H9 (cell line): ENCODE data around the gene VPS51. TPM values are rescaled to one million over a fixed set of nuclear protein-coding genes. Genes with fewer than 3 reads are reported as not detected.

Source experiments
- DNase-seq: peaks from one replicate; pipeline ENCODE4 v3.0.0-alpha.2; 2017
- H2AFZ ChIP-seq: one replicate; pipeline ENCODE4 v1.6.1; 2013; ENCODE audit warnings: mild to moderate bottlenecking, low read length, control low read depth, moderate library complexity
- H2AK5ac ChIP-seq: 2 replicates; pipeline ENCODE4 v1.6.1; 2013; ENCODE audit warnings: low read length, control low read depth, mixed read lengths; ENCODE audit not compliant: insufficient read length
- H2BK120ac ChIP-seq: one replicate; pipeline ENCODE4 v1.6.1; 2013; ENCODE audit warnings: low read depth, mild to moderate bottlenecking, low read length, control low read depth, inconsistent platforms; ENCODE audit not compliant: poor library complexity, severe bottlenecking
- H2BK12ac ChIP-seq: 2 replicates; pipeline ENCODE4 v1.6.1; 2013; ENCODE audit warnings: low read length, control low read depth, mixed read lengths, low read depth; ENCODE audit not compliant: insufficient read length
- H2BK15ac ChIP-seq: 2 replicates; pipeline ENCODE4 v1.6.1; 2013; ENCODE audit warnings: low read depth, low read length, control low read depth
- H2BK20ac ChIP-seq: one replicate; pipeline ENCODE4 v1.6.1; 2013; ENCODE audit warnings: low read depth, mild to moderate bottlenecking, low read length, control low read depth, inconsistent platforms; ENCODE audit not compliant: poor library complexity, severe bottlenecking
- H2BK5ac ChIP-seq: 2 replicates; pipeline ENCODE4 v1.6.1; 2013; ENCODE audit warnings: low read length, control low read depth, mixed read lengths; ENCODE audit not compliant: insufficient read length
- H3K14ac ChIP-seq: 2 replicates; pipeline ENCODE4 v1.6.1; 2013; ENCODE audit warnings: low read length, control low read depth; ENCODE audit not compliant: insufficient read depth
- H3K18ac ChIP-seq: 2 replicates; pipeline ENCODE4 v1.6.1; 2013; ENCODE audit warnings: low read depth, mild to moderate bottlenecking, mixed read lengths, low read length, control low read depth; ENCODE audit not compliant: insufficient read length
- H3K23ac ChIP-seq: 2 replicates; pipeline ENCODE4 v1.6.1; 2013; ENCODE audit warnings: low read length, control low read depth, mixed read lengths, low read depth; ENCODE audit not compliant: insufficient read length
- H3K23me2 ChIP-seq: 2 replicates; pipeline ENCODE4 v1.6.1; 2013; ENCODE audit warnings: low read depth, mild to moderate bottlenecking, mixed read lengths, low read length, control low read depth; ENCODE audit not compliant: insufficient read length, poor library complexity, severe bottlenecking
- H3K27ac ChIP-seq: 2 replicates; pipeline ENCODE4 v1.5.1; 2013; ENCODE audit warnings: low read length, control low read depth, mixed read lengths, low read depth; ENCODE audit not compliant: insufficient read length
- H3K27me3 ChIP-seq: 2 replicates; pipeline ENCODE4 v1.6.1; 2013; ENCODE audit warnings: low read length, control low read depth, inconsistent platforms; ENCODE audit not compliant: insufficient read depth
- H3K4ac ChIP-seq: 2 replicates; pipeline ENCODE4 v1.6.1; 2013; ENCODE audit warnings: low read depth, mild to moderate bottlenecking, control low read depth, inconsistent platforms, low read length, moderate library complexity
- H3K4me1 ChIP-seq: 2 replicates; pipeline ENCODE4 v1.6.1; 2013; ENCODE audit warnings: low read length, control low read depth, inconsistent platforms; ENCODE audit not compliant: insufficient read depth
- H3K4me2 ChIP-seq: 2 replicates; pipeline ENCODE4 v1.6.1; 2013; ENCODE audit warnings: low read length, control low read depth, mixed read lengths; ENCODE audit not compliant: insufficient read length, insufficient read depth
- H3K56ac ChIP-seq: 2 replicates; pipeline ENCODE4 v1.6.1; 2013; ENCODE audit warnings: low read depth, mild to moderate bottlenecking, mixed read lengths, low read length, control low read depth; ENCODE audit not compliant: insufficient read length
- H3K79me1 ChIP-seq: 2 replicates; pipeline ENCODE4 v1.6.1; 2013; ENCODE audit warnings: low read depth, mild to moderate bottlenecking, moderate library complexity, low read length, control low read depth, inconsistent platforms; ENCODE audit not compliant: insufficient read depth, poor library complexity, severe bottlenecking
- H3K79me2 ChIP-seq: 2 replicates; pipeline ENCODE4 v1.6.1; 2013; ENCODE audit warnings: low read length, control low read depth, inconsistent platforms; ENCODE audit not compliant: insufficient read depth
- H3K9ac ChIP-seq: 2 replicates; pipeline ENCODE4 v1.6.1; 2013; ENCODE audit warnings: low read length, control low read depth, mixed read lengths; ENCODE audit not compliant: insufficient read length; ENCODE audit errors: extremely low read depth
- H3K9me3 ChIP-seq: one replicate; pipeline ENCODE4 v1.6.1; 2013; ENCODE audit warnings: low read depth, low read length, inconsistent platforms; ENCODE audit not compliant: control insufficient read depth
- H3T11ph ChIP-seq: one replicate; pipeline ENCODE4 v1.6.1; 2013; ENCODE audit warnings: mild to moderate bottlenecking, low read length, control low read depth, inconsistent platforms
- H4K20me1 ChIP-seq: one replicate; pipeline ENCODE4 v1.6.1; 2013; ENCODE audit not compliant: control insufficient read depth, insufficient read length, insufficient read depth
- H4K5ac ChIP-seq: 2 replicates; pipeline ENCODE4 v1.6.1; 2013; ENCODE audit warnings: low read depth, mild to moderate bottlenecking, mixed read lengths, low read length, control low read depth; ENCODE audit not compliant: insufficient read length
- H4K8ac ChIP-seq: replicated peaks from 2 replicates; pipeline ENCODE4 v1.6.1; 2013; ENCODE audit warnings: low read length, control low read depth, mixed read lengths, low read depth; ENCODE audit not compliant: insufficient read length
- H4K91ac ChIP-seq: 2 replicates; pipeline ENCODE4 v1.6.1; 2013; ENCODE audit warnings: low read depth, mild to moderate bottlenecking, moderate library complexity, mixed read lengths, low read length, control low read depth; ENCODE audit not compliant: insufficient read length
- H3K27ac Mint-ChIP-seq, 3 experiments: 2 replicates in 2 of 3; 3 replicates in 1 of 3; pipeline ENCODE4 v1.8.0; 2020 to 2021; ENCODE audit warnings: mixed read lengths in 3 of 3, mild to moderate bottlenecking in 1 of 3, moderate library complexity in 1 of 3
- H3K27me3 Mint-ChIP-seq: 2 replicates; pipeline ENCODE4 v1.8.0; 2021; ENCODE audit warnings: low read depth, mild to moderate bottlenecking, moderate library complexity, mixed read lengths
- H3K36me3 Mint-ChIP-seq, 3 experiments: 2 replicates in 2 of 3; 3 replicates in 1 of 3; pipeline ENCODE4 v1.8.0; 2020 to 2021; ENCODE audit warnings: low read depth in 3 of 3, mixed read lengths in 3 of 3; ENCODE audit not compliant: insufficient read depth in 1 of 3
- H3K4me1 Mint-ChIP-seq, 2 experiments: 2 replicates each; pipeline ENCODE4 v1.8.0; 2020; ENCODE audit warnings: mixed read lengths in 2 of 2
- H3K4me3 Mint-ChIP-seq, 2 experiments: 2 replicates in 1 of 2; 3 replicates in 1 of 2; pipeline ENCODE4 v1.8.0; 2020 to 2021; ENCODE audit warnings: mild to moderate bottlenecking in 2 of 2, mixed read lengths in 2 of 2, moderate library complexity in 1 of 2
- H3K9me3 Mint-ChIP-seq, 2 experiments: 2 replicates in 1 of 2; 3 replicates in 1 of 2; pipeline ENCODE4 v1.8.0; 2020; ENCODE audit warnings: mild to moderate bottlenecking in 2 of 2, mixed read lengths in 2 of 2, moderate library complexity in 1 of 2
- WGBS: extraction: QIAGEN DNeasy Blood & Tissue Kit; methylation state at CpG from one replicate; pipeline ENCODE4 v1.1.7; 2013; ENCODE audit warnings: missing lambda C conversion rate, low lambda C conversion rate, mixed read lengths; ENCODE audit not compliant: insufficient read length; ENCODE audit errors: extremely low coverage; 5-methylcytosine and 5-hydroxymethylcytosine counted together
- total RNA-seq: library from RNA; stranded (reverse); gene quantifications from 2 replicates; pipeline ENCODE4 v1.2.1, GENCODE V29; 2021
- TF ChIP-seq, protein P1 (sequence below): fragments of 200-600 bp; sonication (generic); conservative IDR thresholded peaks from 3 replicates; pipeline ENCODE4 v1.8.0; 2021; ENCODE audit warnings: antibody characterized with exemption, mild to moderate bottlenecking

The VPS51 gene
- total RNA-seq, 1 experiment from 2014 or later: 94.7 TPM

DNA sequence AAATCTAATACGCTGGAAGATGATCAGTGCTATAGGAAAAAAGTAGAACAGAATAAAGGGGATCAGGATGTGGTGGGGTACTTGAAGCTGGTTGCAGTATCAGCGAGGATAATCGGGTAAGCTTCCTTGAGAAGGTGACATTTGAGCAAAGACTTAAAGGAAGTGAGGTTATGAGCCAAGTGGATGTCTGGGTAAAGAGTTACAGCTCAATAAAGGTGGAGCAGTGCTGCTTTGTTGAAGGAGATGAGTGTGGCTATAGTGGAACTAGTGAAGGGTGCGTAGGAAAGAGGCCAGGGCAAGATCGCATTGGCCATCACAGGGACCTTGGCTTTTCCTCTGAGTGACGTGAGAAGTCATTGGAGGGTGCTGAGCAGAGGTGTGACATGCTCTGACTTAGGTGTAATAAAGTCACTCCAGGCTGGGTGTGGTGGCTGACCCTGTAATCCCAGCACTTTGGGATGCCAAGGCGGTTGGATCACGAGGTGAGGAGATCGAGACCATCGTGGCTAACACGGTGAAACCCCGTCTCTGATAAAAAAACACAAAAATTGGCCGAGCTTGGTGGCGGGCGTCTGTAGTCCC lies 40.6 kb downstream of the VPS51 start:
- H2AFZ ChIP-seq: no peak overlapping the region
- Mint-ChIP-seq H3K27me3 (peaks cover 16% of the 10 kb centered on the region), H3K36me3 (peaks cover 0 to 16% (median 13%) of the 10 kb centered on the region in 3 experiments; a peak in 5 of 7 replicates), H3K4me1 (peaks cover 19 to 23% of the 10 kb centered on the region in 2 experiments), H3K4me3 (peak overlapping the region; percentile 57 to 93; a peak in 1 of 5 replicates), H3K27ac (no peak overlapping the region), H3K9me3 (no peaks in the 10 kb centered on the region; a peak in 1 of 5 replicates)
- no peak overlapping the region for H3K4ac ChIP-seq
- H3K23ac ChIP-seq: no peak overlapping the region
- no peak overlapping the region for H3K18ac ChIP-seq
- no peak overlapping the region for H4K8ac ChIP-seq
- H3K23me2 ChIP-seq: peaks cover 14% of the 10 kb centered on the region
- no peak overlapping the region for H2BK120ac ChIP-seq
- H2AK5ac ChIP-seq: no peak overlapping the region
- H4K91ac ChIP-seq: no peak overlapping the region
- H3K4me2 ChIP-seq: no peak overlapping the region
- WGBS: no CpG with 5 or more reads among the region's 15 CpGs
- TF ChIP-seq, protein P1, sequence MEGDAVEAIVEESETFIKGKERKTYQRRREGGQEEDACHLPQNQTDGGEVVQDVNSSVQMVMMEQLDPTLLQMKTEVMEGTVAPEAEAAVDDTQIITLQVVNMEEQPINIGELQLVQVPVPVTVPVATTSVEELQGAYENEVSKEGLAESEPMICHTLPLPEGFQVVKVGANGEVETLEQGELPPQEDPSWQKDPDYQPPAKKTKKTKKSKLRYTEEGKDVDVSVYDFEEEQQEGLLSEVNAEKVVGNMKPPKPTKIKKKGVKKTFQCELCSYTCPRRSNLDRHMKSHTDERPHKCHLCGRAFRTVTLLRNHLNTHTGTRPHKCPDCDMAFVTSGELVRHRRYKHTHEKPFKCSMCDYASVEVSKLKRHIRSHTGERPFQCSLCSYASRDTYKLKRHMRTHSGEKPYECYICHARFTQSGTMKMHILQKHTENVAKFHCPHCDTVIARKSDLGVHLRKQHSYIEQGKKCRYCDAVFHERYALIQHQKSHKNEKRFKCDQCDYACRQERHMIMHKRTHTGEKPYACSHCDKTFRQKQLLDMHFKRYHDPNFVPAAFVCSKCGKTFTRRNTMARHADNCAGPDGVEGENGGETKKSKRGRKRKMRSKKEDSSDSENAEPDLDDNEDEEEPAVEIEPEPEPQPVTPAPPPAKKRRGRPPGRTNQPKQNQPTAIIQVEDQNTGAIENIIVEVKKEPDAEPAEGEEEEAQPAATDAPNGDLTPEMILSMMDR: no peak
- DNase-seq: no peak
- H3K4me1 ChIP-seq: no peaks in the 10 kb centered on the region
- H2BK15ac ChIP-seq: no peak overlapping the region
- no peak overlapping the region for H2BK12ac ChIP-seq
- no peak overlapping the region for H3K14ac ChIP-seq
- no peak overlapping the region for H3K27ac ChIP-seq
- no peaks in the 10 kb centered on the region for H3K9me3 ChIP-seq
- H4K20me1 ChIP-seq: no peaks in the 10 kb centered on the region
- no peak overlapping the region for H3K9ac ChIP-seq
- no peak overlapping the region for H4K5ac ChIP-seq
- no peak overlapping the region for H2BK20ac ChIP-seq
- no peaks in the 10 kb centered on the region for H3K27me3 ChIP-seq
- H2BK5ac ChIP-seq: no peak overlapping the region
- H3K56ac ChIP-seq: no peak overlapping the region
- no peak overlapping the region for H3T11ph ChIP-seq
- H3K79me2 ChIP-seq: no peaks in the 10 kb centered on the region
- no peaks in the 10 kb centered on the region for H3K79me1 ChIP-seq
